Ecto neural progenitor cell (in vitro differentiated cells): ENCODE data around the gene CCDC116.
A peak's percentile ranks its signal among the peaks of the same experiment; 100 is the strongest.
"Not testable (repeated sequence)": the region's sequence is repeated elsewhere in the genome, so short reads cannot be mapped to it uniquely, and the experiment has no call there.

Source experiments
- DNase-seq: peaks from one replicate; pipeline ENCODE4 v3.0.0-alpha.2; 2018; ENCODE audit warnings: low spot score

The CCDC116 gene

DNA sequence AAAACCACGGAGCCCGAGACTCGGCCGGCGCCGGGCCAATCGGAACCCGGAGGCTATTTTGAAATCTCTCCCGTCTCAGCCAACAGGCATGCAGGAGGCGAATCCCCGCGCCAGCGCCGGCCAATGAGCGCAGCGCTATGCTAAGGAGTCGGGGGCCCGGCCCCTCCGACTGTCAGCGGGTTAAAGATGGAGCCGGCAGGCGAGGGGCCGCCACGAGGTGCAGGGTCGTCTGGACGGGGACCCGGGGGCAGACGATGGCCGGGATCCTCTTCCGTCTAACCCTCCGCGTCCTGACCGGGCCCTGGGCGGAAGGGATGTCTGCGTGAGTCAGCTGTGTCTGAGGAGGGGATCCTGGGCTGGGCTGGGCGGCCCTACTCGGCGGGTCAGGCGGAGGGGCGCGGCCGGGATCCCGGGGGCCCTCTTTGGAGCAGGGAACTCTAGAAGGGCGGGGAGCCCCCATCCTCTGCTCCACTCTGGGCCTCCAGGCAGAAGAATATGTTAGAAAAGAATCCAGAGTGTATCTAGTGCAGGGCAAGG lies 19.5 kb downstream of the CCDC116 start:
- DNase-seq, result peak; percentile 97

DNA sequence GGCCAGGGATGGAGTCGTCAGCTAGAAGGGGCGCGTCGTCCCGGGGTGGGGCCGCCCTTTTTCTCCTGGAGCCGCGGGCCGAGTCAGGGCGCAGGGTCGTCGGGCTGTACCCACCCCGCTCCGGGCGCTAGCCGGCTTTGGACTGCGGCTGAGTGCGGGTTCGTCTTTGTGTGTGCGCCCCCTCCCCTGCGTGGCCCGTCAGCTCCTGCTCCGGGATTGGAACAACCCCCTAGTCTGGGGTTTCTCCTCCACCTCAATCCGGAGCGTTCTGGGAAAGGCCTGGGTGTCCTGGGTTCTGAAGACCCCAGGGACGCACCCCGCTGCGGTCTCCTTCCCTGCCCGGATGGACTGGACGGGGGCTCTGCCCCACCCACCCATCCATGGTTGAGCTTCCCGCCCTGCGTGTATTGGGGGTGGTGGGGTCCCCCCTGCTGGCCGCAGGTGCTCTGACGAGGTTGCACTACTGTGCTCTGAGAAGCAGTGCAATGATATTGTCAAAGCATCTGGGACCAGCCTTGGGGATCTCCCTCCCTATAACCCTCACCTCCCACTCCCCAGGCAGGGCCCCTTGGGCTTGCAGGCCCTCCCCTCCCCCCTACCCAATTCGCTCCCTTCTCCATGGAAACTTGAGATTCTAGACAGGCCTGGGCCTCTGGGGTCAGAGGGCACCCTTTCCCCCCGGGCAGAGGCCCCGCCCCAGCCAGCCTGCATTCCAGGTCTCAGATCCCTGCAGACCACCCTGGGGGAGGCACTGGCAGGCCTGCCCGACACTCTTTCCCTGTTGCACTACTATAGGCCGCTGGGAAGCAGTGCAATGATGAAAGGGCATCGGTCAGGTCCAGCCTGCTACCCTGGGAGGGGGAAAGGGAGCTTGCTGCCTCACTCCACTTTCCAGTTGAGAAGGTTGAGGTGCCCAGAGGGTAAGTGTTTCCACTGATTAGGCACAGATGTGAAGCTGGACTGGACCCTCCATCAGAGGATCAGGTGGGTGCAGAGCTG lies 20.3 kb downstream of the CCDC116 start:
- DNase-seq, result peak; percentile 91

- DNase-seq, result no peak
Observed at GRCh38 chr22:21657020-21657359, 24.4 kb downstream of the CCDC116 start.

- peak; percentile 91 for DNase-seq
Observed at GRCh38 chr22:21657360-21658032, 24.9 kb downstream of the CCDC116 start.

DNA sequence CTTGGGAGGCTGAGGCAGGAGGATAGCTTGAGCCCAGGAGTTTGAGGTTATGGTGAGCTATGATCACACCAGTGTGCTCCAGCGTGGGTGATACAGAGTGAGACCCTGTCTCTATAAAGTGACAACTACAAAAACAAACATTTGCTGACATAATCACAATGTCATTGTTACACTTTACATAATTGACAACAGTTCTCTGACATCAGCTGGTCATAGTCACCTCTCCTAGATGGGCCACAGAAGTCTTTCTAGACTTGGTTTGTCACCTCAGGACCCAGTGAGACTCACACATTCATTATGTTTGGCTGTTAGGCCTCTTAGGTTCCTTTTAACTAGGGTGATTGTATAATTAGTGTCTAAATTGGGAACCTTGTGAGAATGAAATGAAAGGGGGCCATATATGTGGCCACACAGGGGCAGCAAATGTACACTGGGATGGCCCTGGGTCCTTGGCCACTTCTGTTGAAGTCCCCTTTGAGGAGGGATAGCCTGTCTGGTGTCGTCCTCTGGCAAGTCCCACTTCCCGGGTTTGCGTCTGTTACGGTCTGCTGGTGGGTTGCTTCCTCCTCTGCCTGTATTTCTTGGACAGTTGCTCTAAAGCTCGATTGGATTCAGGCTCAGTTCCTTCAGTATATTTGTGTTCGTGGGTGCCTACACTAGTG lies 27.4 kb downstream of the CCDC116 start:
- DNase-seq, result no peak

- no peak for DNase-seq
Observed at GRCh38 chr22:21660904-21661303, 28.3 kb downstream of the CCDC116 start.

DNA sequence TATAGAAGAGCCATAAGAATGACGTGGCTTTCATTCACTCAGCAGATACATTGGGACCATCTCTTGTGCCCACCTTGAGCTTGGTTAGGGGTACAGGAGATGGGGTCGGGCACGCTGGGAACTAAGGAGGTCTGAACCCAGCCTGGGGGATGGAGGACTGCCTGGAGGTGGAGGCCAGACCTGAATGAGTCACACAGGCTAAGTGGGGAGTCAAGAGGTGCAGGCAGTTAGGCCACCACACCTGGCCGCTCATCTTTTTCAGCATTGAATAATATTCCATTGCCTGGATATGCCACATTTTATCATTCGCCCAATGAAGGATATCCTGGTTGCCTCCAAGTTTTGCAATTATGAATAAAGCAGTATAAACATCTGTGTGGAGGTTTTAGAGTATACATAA lies 29.4 kb downstream of the CCDC116 start:
- DNase-seq, result no peak

GRCh38 chr22:21663738-21664137 lies 31.2 kb downstream of the CCDC116 start:
- DNase-seq, result no peak

DNA sequence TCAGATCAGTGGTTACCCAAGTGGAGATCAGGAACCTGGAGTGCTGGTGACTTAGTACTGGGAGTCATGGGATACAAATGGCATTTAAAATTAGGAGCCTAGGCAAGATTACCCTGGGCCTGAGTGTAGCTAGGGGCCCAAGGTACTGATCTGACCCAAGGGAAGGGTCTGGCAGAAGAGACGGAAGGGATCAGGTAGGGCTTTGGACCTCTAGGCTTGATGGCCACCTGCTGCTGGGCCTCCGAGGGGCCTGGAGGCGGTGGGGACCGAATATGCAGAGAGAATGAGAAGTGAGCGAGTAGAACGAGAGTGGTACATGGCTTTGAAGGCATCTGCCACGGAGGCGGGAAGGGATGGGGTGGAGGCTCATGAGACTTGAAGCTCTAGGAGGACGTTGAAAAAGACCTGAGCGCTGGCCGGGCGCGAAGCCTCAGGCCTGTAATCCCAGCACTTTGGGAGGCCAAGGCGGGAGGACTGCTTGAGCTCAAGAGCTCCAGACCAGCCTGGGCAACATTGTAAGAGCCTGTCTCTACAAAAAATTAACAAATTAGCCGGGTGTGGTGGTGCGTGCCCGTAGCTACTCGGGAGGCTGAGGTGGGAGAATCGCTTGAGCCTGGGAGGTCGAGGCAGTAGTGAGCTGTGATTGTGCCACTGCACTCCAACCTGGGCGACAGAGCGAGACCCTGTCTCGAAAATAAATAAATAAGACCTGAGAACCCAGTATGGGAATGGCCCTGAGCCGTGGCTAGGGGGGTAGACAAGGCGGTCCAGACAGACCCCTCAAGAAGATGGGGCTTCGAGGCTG lies 32.7 kb downstream of the CCDC116 start:
- no peak for DNase-seq

DNA sequence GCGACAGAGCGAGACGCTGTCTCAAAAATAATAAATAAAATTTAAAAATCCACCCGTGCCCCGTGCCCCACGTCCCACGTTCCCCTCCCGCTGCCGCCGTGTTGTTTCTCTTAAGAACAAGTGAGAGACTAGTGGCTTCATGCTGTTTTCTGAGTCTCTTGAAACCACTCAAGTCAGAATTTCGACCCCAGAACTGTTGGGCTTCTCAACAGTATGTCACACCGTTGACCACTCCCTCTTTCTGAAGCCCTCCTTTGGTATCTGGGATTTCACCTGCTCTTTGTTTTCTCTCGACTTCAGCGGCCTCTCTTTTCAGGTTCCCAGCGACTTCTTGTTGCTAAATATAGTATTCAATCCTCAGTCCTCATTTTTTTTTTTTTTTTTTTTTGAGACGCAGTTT lies 34.2 kb downstream of the CCDC116 start:
- no peak for DNase-seq

GRCh38 chr22:21669026-21669425 lies 36.5 kb downstream of the CCDC116 start:
- DNase-seq, result no peak

GRCh38 chr22:21672107-21672629 lies 39.6 kb downstream of the CCDC116 start:
- no peak for DNase-seq

- DNase-seq, result no peak
Observed at GRCh38 chr22:21673534-21674321, 41.2 kb downstream of the CCDC116 start.

DNA sequence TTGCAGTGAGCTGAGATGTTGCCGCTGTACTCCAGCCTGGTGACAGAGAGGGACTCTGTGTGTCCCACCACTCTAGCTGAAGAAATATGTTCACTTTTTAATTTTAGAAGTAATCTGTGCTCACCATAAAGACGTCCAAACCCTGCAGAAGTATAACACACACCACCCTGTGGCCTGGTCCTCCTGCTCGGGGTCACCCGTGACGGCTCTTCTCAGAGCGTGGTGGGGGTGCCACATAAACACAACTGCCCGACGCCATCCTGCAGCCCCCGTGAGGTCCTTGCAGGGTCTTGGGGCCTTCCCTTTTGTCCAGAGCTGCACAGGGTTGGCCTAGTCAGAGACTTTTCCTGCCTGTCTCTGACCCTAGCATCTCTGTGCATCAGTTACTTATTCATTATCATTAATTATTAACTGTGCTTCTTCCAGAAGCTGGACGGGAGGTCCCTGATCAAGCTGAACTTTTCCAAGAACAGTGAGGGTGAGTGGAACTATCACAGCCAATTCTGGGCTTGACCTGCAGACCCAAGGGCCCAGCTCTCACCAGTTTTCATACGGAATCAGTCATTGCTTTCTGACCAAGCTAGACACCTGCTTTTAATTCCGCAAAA lies 42.2 kb downstream of the CCDC116 start:
- DNase-seq, result no peak

GRCh38 chr22:21677606-21678443 lies 45.3 kb downstream of the CCDC116 start:
- no peak for DNase-seq

DNA sequence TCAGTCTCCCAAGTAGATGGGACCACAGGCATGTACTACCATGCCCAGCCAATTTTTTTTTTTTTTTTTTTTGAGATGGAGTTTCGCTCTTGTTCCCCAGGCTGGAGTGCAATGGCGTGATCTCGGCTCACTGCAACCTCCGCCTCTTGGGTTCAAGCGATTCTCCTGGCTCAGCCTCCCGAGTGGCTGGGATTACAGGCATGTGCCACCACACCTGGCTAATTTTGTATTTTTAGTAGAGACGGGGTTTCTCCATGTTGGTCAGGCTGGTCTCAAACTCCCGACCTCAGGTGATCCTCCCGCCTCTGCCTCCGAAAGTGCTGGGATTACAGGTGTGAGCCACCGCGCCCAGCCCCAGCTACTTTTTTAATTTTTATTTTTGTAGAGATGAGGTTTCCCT lies 46.3 kb downstream of the CCDC116 start:
- DNase-seq, result not testable (repeated sequence)

DNA sequence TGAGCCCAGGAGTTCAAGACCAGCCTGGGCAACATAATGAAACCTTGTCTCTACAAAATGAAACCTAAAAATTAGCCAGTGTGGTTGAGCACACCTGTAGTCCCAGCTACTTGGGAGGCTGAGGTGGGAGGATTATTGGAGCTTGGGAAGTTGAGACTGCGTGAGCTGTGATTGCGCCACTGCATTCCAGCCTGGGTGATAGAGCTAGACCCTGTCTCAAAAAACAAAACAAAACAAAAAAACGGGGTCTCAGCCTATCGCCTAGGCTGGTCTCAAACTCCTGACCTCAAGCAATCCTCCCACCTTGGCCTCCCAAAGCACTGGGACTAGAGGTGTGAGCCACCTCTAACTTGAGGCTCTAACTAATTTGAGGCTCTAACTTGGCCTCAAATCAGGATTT lies 46.8 kb downstream of the CCDC116 start:
- no peak for DNase-seq

DNA sequence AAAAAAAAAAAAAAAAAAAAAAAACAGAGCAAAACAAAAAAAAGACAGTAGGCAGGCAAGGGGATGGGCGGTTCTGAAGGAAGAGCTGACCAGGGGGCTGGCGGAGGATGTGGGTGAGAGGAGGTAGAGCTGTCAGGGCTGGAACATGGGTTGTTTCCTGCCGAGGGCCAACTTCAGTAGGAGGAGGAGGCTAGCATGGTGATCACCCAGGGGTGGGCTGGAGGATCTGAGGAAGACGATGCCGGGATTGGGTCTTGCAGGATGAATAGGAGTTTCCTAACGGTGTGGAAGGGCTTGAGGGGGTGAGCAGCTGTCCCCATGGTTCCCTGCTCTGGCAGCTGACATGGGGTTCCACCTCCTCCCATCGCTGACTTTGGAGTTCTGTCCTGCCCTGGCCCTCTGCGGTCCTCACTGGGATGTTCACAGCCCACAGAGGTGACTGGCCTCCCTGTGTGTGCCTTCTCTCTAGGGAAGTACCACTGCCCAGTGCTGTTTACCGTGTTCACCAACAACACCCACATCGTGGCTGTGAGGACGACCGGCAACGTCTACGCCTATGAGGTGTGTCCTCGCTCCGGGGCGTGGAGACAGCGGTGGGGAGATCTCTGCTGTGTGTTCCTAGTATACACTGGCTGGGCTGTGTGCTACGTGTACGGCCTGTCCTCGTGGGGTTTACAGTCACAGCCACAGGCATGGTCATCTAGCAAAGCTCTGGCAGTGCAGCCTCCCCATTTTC lies 48.4 kb downstream of the CCDC116 start:
- no peak for DNase-seq
